ENCODE data around the gene CACNG4.

Gene CACNG4

DNA sequence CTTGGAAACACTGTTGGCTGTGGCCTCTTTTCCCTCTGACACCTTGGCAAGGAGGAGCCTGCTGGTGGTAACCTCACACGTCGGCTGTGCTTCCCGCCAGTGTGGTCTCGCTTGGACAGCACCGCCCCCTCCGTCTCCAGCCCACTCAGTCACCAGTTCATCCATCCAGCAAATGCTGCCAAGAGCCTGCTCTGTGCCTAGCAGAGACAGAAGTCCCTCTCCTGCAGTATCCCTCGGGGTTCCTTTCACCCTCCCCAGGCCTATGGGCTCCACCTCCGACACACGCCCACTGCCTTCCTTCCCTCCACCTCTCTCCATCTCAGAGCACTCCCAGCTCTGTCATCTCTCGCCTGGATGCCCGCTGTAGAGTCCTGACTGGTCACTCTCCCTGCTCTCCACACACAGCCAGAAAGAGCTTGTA is 12.3 kb downstream of the CACNG4 start:
- no peak overlapping the region for H3K27ac ChIP-seq
- no peak for TF ChIP-seq ZFX (IDR thresholded peaks at IDR 0.05)
- TF ChIP-seq, protein P1, sequence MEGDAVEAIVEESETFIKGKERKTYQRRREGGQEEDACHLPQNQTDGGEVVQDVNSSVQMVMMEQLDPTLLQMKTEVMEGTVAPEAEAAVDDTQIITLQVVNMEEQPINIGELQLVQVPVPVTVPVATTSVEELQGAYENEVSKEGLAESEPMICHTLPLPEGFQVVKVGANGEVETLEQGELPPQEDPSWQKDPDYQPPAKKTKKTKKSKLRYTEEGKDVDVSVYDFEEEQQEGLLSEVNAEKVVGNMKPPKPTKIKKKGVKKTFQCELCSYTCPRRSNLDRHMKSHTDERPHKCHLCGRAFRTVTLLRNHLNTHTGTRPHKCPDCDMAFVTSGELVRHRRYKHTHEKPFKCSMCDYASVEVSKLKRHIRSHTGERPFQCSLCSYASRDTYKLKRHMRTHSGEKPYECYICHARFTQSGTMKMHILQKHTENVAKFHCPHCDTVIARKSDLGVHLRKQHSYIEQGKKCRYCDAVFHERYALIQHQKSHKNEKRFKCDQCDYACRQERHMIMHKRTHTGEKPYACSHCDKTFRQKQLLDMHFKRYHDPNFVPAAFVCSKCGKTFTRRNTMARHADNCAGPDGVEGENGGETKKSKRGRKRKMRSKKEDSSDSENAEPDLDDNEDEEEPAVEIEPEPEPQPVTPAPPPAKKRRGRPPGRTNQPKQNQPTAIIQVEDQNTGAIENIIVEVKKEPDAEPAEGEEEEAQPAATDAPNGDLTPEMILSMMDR (conservative IDR thresholded peaks at IDR 0.05), result no peak

DNA sequence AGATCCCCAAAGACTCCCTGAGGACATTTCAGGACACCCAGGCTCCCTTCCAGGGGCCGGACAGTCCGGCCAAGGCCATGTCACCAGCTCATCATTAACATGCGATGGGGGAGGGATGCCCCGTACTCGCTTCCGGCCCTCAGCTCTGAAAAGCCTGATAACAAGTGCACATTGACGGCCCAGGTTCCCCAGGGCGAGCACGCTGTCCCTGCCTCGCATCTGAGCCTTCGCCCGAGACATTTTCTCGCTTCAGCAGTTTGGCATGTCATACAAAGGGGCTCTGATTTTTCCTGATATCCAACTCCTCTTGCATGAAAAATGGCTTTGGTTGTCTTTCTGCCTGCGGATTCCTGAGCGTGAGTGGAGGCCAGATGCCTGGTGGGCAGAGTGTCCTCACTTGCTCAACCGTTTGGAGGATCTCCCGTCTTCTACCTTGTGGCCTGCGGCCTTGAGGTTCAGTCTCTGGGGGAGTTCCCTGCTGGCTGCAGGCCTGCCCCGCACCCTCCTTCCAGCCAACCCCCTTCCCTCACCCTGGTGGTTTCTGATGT is 14.1 kb downstream of the CACNG4 start:
- H3K27ac ChIP-seq, result no peak overlapping the region
- TF ChIP-seq, protein P1 (conservative IDR thresholded peaks at IDR 0.05), result no peak
- TF ChIP-seq ZFX (IDR thresholded peaks at IDR 0.05), result no peak

GRCh38 chr17:66980896-66981295 is 16.4 kb downstream of the CACNG4 start:
- H3K27ac ChIP-seq, result no peak overlapping the region
- TF ChIP-seq, protein P1 (conservative IDR thresholded peaks at IDR 0.05), result no peak
- TF ChIP-seq ZFX (IDR thresholded peaks at IDR 0.05), result no peak

- no peak overlapping the region for H3K27ac ChIP-seq
- TF ChIP-seq, protein P1 (conservative IDR thresholded peaks at IDR 0.05), result no peak
- TF ChIP-seq ZFX (IDR thresholded peaks at IDR 0.05), result no peak
Observed at GRCh38 chr17:66981983-66982508, 17.5 kb downstream of the CACNG4 start.

- TF ChIP-seq ZFX (IDR thresholded peaks at IDR 0.05), result no peak
- TF ChIP-seq, protein P1 (conservative IDR thresholded peaks at IDR 0.05), result no peak
- H3K27ac ChIP-seq, result no peak overlapping the region
Observed at GRCh38 chr17:66983414-66984021, 19.0 kb downstream of the CACNG4 start.

DNA sequence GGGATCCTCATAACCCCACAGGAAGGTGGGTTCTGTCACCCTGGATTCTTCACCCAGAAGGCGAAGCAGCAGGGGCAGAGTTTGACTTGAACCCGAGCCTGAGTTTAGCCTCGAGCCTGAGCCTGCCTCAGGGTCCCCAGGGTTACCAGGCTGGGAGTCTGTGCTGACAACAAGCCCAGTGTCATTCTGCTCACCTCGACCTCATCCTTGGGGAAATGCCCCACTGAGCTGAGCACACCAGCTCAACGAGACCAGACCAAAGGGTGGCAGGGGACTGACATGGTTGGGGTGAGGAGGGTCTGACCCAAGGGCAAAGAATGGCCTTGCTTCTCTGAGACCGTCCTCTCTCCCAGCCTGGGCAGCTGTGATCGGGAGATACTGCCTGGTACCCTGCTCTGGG is 20.2 kb downstream of the CACNG4 start:
- TF ChIP-seq ZFX (IDR thresholded peaks at IDR 0.05), result no peak
- TF ChIP-seq, protein P1 (conservative IDR thresholded peaks at IDR 0.05), result no peak
- no peak overlapping the region for H3K27ac ChIP-seq

- no peak overlapping the region for H3K27ac ChIP-seq
- no peak for TF ChIP-seq ZFX (IDR thresholded peaks at IDR 0.05)
- TF ChIP-seq, protein P1 (conservative IDR thresholded peaks at IDR 0.05), result no peak
Observed at GRCh38 chr17:66985338-66986237, 21.1 kb downstream of the CACNG4 start.

All from C4-2B (cell line).